K562 (cell line): ENCODE results near the gene TRIM44. TPM values are rescaled to one million over a fixed set of nuclear protein-coding genes. Genes with fewer than 3 reads are reported as not detected.

Source experiments
- ATAC-seq: fragments of 200-7000 bp; cut with Tn5 transposase; 3 replicates; pipeline ENCODE4 v1.9.1; 2020; ENCODE audit warnings: moderate library complexity
- BruUV-seq: library from RNA; stranded (reverse); fragments of 400-500 nt; replicated peaks from 2 replicates; lab custom pipeline; 2021; lab: Mats Ljungman, UMichigan
- CTCF ChIA-PET: fragments of 300-600 bp; formaldehyde crosslinking; extraction: SDS; loops from one replicate; lab custom pipeline; 2021; ENCODE audit warnings: low intra/inter-chr PET ratio; lab: Yijun Ruan, JAX
- POLR2A ChIA-PET: fragments of 300-600, 350-650 bp; sonication (Branson Sonifier 250); formaldehyde crosslinking; extraction: SDS; loops from one replicate; lab custom pipeline; 2021; ENCODE audit warnings: antibody characterized with exemption, inconsistent platforms; lab: Yijun Ruan, JAX
- DNase-seq, 4 experiments: peaks; one replicate each; pipeline versions ENCODE4 v3.0.0 to v3.0.0-alpha.2; 2011 to 2018; ENCODE audit warnings: low spot score in 3 of 4, mixed read lengths in 3 of 4; ENCODE audit errors: extremely low read depth in 1 of 4
- FAIRE-seq: peaks from 2 replicates; lab custom pipeline; 2011; peaks lifted over from hg19 to GRCh38; lab: Jason Lieb, UNC
- H2AFZ ChIP-seq: 2 replicates; pipeline ENCODE4 v1.6.0; 2011; ENCODE audit warnings: low read depth, low read length, control low read depth, inconsistent platforms
- H3K27ac ChIP-seq: fragments of 200-600 bp; 3 replicates; pipeline ENCODE4 v1.8.0; 2011; ENCODE audit warnings: low read depth, mild to moderate bottlenecking, control low read depth, inconsistent platforms, low read length, moderate library complexity, mixed read lengths; ENCODE audit errors: extremely low read depth
- H3K27me3 ChIP-seq, 2 experiments: fragments of 300-600 bp in 1 of 2; 2 replicates in 1 of 2; 3 replicates in 1 of 2; pipeline versions ENCODE4 v1.6.0 to v1.8.0; 2011; ENCODE audit warnings: inconsistent platforms in 2 of 2, low read length in 2 of 2, mild to moderate bottlenecking in 1 of 2, mixed read lengths in 1 of 2, moderate library complexity in 1 of 2; ENCODE audit not compliant: control insufficient read depth in 2 of 2, insufficient read depth in 2 of 2
- H3K36me3 ChIP-seq: fragments of 300-600 bp; 3 replicates; pipeline ENCODE4 v1.8.0; 2011; ENCODE audit warnings: mild to moderate bottlenecking, low read length, inconsistent platforms; ENCODE audit not compliant: control insufficient read depth, insufficient read depth
- H3K4me1 ChIP-seq, 2 experiments: fragments of 200-600 bp in 1 of 2; replicated peaks in 1 of 2; 2 replicates in 1 of 2; 3 replicates in 1 of 2; pipeline versions ENCODE4 v1.5.1 to v1.8.0; 2011; ENCODE audit warnings: inconsistent platforms in 2 of 2, low read length in 2 of 2, mild to moderate bottlenecking in 1 of 2, mixed read lengths in 1 of 2, moderate library complexity in 1 of 2; ENCODE audit not compliant: control insufficient read depth in 2 of 2, insufficient read depth in 2 of 2
- H3K4me2 ChIP-seq: 2 replicates; pipeline ENCODE4 v1.6.1; 2011; ENCODE audit warnings: low read length, control low read depth, inconsistent platforms, mixed read lengths; ENCODE audit not compliant: insufficient read depth
- H3K4me3 ChIP-seq: fragments of 200-600 bp; sonication (generic), shearing (Covaris generic); 2 replicates; pipeline ENCODE4 v1.5.1; 2016; ENCODE audit warnings: control low read depth, inconsistent platforms
- H3K79me2 ChIP-seq: fragments of 200-600 bp; 3 replicates; pipeline ENCODE4 v1.8.0; 2011; ENCODE audit warnings: low read length, inconsistent platforms; ENCODE audit not compliant: control insufficient read depth, insufficient read depth
- H3K9ac ChIP-seq, 2 experiments: 2 replicates each; pipeline versions ENCODE4 v1.6.0 to v1.6.1; 2011; ENCODE audit warnings: low read depth in 2 of 2, low read length in 2 of 2, control low read depth in 1 of 2, inconsistent platforms in 1 of 2, mild to moderate bottlenecking in 1 of 2, mixed read lengths in 1 of 2; ENCODE audit not compliant: insufficient read depth in 1 of 2
- H3K9me1 ChIP-seq: one replicate; pipeline ENCODE4 v1.6.0; 2011; ENCODE audit warnings: inconsistent platforms, mild to moderate bottlenecking, low read length, moderate library complexity; ENCODE audit not compliant: control insufficient read depth, insufficient read depth
- H3K9me3 ChIP-seq: replicated peaks from 2 replicates; pipeline ENCODE4 v1.5.1; 2011; ENCODE audit warnings: low read depth, low read length, inconsistent platforms; ENCODE audit not compliant: control insufficient read depth, insufficient read depth
- H4K20me1 ChIP-seq: replicated peaks from 2 replicates; pipeline ENCODE4 v1.6.1; 2011; ENCODE audit warnings: low read length, inconsistent platforms, mixed read lengths; ENCODE audit not compliant: control insufficient read depth, insufficient read depth
- CBX8 ChIP-seq: fragments of 200-600 bp; sonication (generic); IDR thresholded peaks from 2 replicates; pipeline ENCODE4 v1.6.1; 2012; ENCODE audit warnings: borderline replicate concordance, mixed run types, low read depth, mild to moderate bottlenecking, moderate library complexity, mixed read lengths, low read length, control low read depth, inconsistent platforms; ENCODE audit not compliant: poor library complexity, severe bottlenecking; ENCODE audit errors: extremely low read depth
- EP400 ChIP-seq: fragments of 450-650 bp; IDR thresholded peaks from 2 replicates; pipeline ENCODE4 v1.6.1; 2017; ENCODE audit warnings: antibody characterized with exemption, mild to moderate bottlenecking, moderate library complexity
- GTF2F1 ChIP-seq: IDR thresholded peaks from 2 replicates; pipeline ENCODE4 v1.6.1; 2011; ENCODE audit warnings: low read depth, low read length, improper control_type of control experiment
- POLR3G ChIP-seq: IDR thresholded peaks from 2 replicates; pipeline ENCODE4 v1.6.1; 2011; ENCODE audit not compliant: insufficient read length, insufficient replicate concordance; ENCODE audit errors: extremely low read depth
- TCF7L2 ChIP-seq: fragments of 150-350 bp; IDR thresholded peaks from 2 replicates; pipeline ENCODE4 v1.6.1; 2016; ENCODE audit warnings: low read depth, mild to moderate bottlenecking, low read length, moderate library complexity
- ZNF263 ChIP-seq: sonication (generic); formaldehyde crosslinking; IDR thresholded peaks from 2 replicates; pipeline ENCODE4 v1.8.0; 2022; ENCODE audit warnings: mild to moderate bottlenecking, missing genetic modification reagents, borderline replicate concordance
- ZNF785 ChIP-seq: fragments of 250-450 bp; sonication (Bioruptor Pico); IDR thresholded peaks from 2 replicates; pipeline ENCODE4 v1.4.0; 2020; ENCODE audit warnings: mild to moderate bottlenecking
- WGBS: fragments of 100-300 bp; shearing (Covaris generic); methylation state at CpG from one replicate; pipeline ENCODE4 v1.1.6; 2016; ENCODE audit warnings: low coverage, mixed read lengths; ENCODE audit not compliant: insufficient coverage; ENCODE audit errors: missing lambda C conversion rate; 5-methylcytosine and 5-hydroxymethylcytosine counted together
- in situ Hi-C: fragments of 300-500 bp; cut with MboI; formaldehyde crosslinking; loops from 4 replicates; pipeline ENCODE4 v1.15.0; 2018; ENCODE audit warnings: inconsistent platforms, mixed read lengths
- intact Hi-C: fragments of 100-400 bp; cut with micrococcal nuclease; formaldehyde crosslinking; loops from 2 replicates; pipeline ENCODE4 v1.14.2; 2022
- polyA plus RNA-seq, 8 experiments: library from polyadenylated mRNA; depleted of rRNA in 4 of 8; stranded (reverse) in 5 of 8; unstranded in 3 of 8; fragments of >200 nt; fragmentation: Nextera tagmentation in 2 of 8; fragmentation: Illumina TruSeq in 1 of 8; extraction: Ambion mirVana in 2 of 8; extraction: Trizol in 1 of 8; gene quantifications; 2 replicates each; pipeline versions ENCODE4 v1.2.1 to v1.2.3, GENCODE V29; 2011 to 2014; ENCODE audit warnings: inconsistent platforms in 1 of 8, missing spikeins in 1 of 8
- total RNA-seq, 7 experiments: library from RNA; depleted of rRNA in 6 of 7; stranded (reverse); fragments of >200 nt in 6 of 7; fragmentation: Illumina TruSeq in 2 of 7; extraction: Trizol in 2 of 7; gene quantifications; 2 replicates each; pipeline versions ENCODE4 v1.2.1 to v1.2.3, GENCODE V29; 2011 to 2021; ENCODE audit warnings: low replicate concordance in 1 of 7
- TF ChIP-seq, protein P1 (sequence below): fragments of 250-450 bp; sonication (Bioruptor Pico); IDR thresholded peaks from 2 replicates; pipeline ENCODE4 v1.9.0; 2021; ENCODE audit warnings: mild to moderate bottlenecking
- TF ChIP-seq, protein P2 (sequence below): sonication (generic); formaldehyde crosslinking; IDR thresholded peaks from 2 replicates; pipeline ENCODE4 v1.5.0; 2020; ENCODE audit warnings: missing genetic modification reagents

Gene TRIM44
- total and polyA plus RNA-seq, 9 of the 15 experiments (the other 6 are each of a cell fraction or from before 2014, with no cell fraction given), result 8.3 to 105 (median 37.2) TPM

DNA sequence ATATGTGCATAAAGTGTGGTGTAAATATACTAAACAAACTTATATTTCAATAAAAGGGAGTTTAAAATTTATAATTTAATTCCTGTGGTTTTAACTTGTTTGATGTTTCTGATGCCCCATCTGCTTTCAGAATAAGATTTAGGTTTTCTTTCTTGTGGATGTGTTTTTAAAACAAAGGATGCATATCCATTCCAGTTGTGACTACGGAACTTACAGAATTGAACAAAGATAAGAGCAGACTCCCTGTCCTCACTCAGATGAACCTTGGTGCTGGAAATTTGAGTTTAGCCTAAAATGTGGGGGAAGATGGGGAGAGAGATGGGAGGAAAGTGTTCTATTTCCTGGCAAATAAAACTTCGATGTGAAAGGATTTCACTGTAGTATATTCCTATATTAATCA is 41.8 kb upstream of the TRIM44 start:
- ATAC-seq (no peak), FAIRE-seq (no peak), DNase-seq (no peak)
- Histone ChIP-seq H3K9me1 (no peaks in the 10 kb centered on the region), H3K27ac (no peak overlapping the region), H2AFZ (no peak overlapping the region), H3K4me2 (no peak overlapping the region), H3K36me3 (no peaks in the 10 kb centered on the region), H3K4me1 (peaks cover 0 to 24% of the 10 kb centered on the region in 2 experiments; a peak in 4 of 5 replicates), H3K9me3 (no peaks in the 10 kb centered on the region), H3K79me2 (no peaks in the 10 kb centered on the region), H3K4me3 (no peak overlapping the region), H3K9ac (no peak overlapping the region), H4K20me1 (peaks cover 9% of the 10 kb centered on the region), H3K27me3 (peaks cover 21 to 37% of the 10 kb centered on the region in 2 experiments)
- in situ Hi-C loops, result no loop called here
- BruUV-seq, result no TSS peak
- ChIA-PET POLR2A (interaction anchor here (0.6 kb wide), 1 partner anchor 27 kb away, joined by 3 read pairs; no protein-coding TSS in a partner anchor), CTCF (no interaction called here)
- WGBS, result 23% methylated on average over 2 of the region's 2 CpGs
- intact Hi-C loops, result no loop called here
- TF ChIP-seq EP400 (no peak), CBX8 (peak; percentile 76)

DNA sequence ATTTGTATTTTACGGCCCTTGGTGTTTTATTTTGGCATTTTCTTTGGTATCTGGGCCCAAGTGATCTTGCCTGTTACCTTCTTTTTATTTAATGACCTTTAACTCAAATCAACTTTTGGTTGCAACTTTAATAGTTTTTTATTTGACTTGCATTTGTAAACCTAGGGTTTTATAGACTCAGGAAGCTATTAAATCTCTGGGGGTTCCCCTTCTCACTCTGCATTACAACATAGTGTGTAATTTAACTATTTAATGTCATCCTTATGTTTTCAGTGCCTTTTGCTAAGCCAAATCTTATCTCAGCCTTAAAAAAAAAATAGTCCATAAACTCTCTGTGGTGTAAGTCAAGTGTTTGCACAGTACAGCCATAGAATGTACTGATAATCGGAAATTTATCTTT is 41.0 kb upstream of the TRIM44 start:
- no peak for ATAC-seq
- no peak overlapping the region for H3K4me2 ChIP-seq
- peaks cover 0 to 24% of the 10 kb centered on the region in 2 experiments; a peak in 4 of 5 replicates for H3K4me1 ChIP-seq
- FAIRE-seq, result no peak
- ChIA-PET CTCF (no interaction called here), POLR2A (no interaction called here)
- WGBS, result 25% methylated on average over 2 of the region's 2 CpGs
- no TSS peak for BruUV-seq
- no peak overlapping the region for H3K27ac ChIP-seq
- intact Hi-C loops, result no loop called here
- TF ChIP-seq ZNF263 (CRISPR knock-in tag) (no peak), TCF7L2 (no peak), ZNF785 (no peak), GTF2F1 (no peak), POLR3G (no peak)
- TF ChIP-seq, protein P1, sequence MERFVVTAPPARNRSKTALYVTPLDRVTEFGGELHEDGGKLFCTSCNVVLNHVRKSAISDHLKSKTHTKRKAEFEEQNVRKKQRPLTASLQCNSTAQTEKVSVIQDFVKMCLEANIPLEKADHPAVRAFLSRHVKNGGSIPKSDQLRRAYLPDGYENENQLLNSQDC, result no peak
- TF ChIP-seq, protein P2, sequence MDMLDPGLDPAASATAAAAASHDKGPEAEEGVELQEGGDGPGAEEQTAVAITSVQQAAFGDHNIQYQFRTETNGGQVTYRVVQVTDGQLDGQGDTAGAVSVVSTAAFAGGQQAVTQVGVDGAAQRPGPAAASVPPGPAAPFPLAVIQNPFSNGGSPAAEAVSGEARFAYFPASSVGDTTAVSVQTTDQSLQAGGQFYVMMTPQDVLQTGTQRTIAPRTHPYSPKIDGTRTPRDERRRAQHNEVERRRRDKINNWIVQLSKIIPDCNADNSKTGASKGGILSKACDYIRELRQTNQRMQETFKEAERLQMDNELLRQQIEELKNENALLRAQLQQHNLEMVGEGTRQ (CRISPR knock-in tag), result no peak
- peaks cover 9% of the 10 kb centered on the region for H4K20me1 ChIP-seq
- H3K9ac ChIP-seq, result no peak overlapping the region
- no peak overlapping the region for H2AFZ ChIP-seq
- no peak overlapping the region for H3K4me3 ChIP-seq
- no peaks in the 10 kb centered on the region for H3K9me1 ChIP-seq
- in situ Hi-C loops, result no loop called here
- H3K79me2 ChIP-seq, result no peaks in the 10 kb centered on the region
- DNase-seq, result no peak
- no peaks in the 10 kb centered on the region for H3K9me3 ChIP-seq
- H3K27me3 ChIP-seq, result peaks cover 26 to 37% of the 10 kb centered on the region in 2 experiments
- no peaks in the 10 kb centered on the region for H3K36me3 ChIP-seq
